NCI-H1436 treated with DMSO at 0.1 percent for 48 hours (cell line): ENCODE results near the gene GCDH.
A peak's percentile ranks its signal among the peaks of the same experiment; 100 is the strongest.

ENCODE experiments used
- DNase-seq: peaks from one replicate; lab custom pipeline; 2025; lab: John Stamatoyannopoulos, UW

GCDH gene

DNA sequence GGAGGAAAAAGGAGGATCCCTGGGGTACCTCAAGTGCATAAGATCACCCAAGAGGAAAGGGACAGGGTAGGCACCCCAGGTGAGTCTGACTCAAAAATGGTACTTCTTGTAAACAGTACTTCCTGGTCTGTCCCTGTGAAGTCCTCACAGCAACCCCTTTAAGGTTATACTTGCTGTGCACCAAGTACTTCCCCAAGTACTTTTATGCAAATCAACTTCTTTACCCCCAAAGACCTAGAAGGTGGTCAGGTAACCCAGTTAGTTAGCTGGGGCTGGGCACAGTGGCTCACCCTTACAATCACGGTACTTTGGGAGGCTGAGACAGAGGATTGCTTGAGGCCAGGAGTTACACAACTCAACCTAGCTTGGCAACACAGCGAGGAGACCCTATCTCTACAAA is 49.9 kb downstream of the GCDH start:
- DNase-seq, result no peak

GRCh38 chr19:12943437-12944044 is 52.6 kb downstream of the GCDH start:
- DNase-seq, result no peak

- no peak for DNase-seq
Measured at GRCh38 chr19:12944104-12944674, 53.2 kb downstream of the GCDH start.

DNA sequence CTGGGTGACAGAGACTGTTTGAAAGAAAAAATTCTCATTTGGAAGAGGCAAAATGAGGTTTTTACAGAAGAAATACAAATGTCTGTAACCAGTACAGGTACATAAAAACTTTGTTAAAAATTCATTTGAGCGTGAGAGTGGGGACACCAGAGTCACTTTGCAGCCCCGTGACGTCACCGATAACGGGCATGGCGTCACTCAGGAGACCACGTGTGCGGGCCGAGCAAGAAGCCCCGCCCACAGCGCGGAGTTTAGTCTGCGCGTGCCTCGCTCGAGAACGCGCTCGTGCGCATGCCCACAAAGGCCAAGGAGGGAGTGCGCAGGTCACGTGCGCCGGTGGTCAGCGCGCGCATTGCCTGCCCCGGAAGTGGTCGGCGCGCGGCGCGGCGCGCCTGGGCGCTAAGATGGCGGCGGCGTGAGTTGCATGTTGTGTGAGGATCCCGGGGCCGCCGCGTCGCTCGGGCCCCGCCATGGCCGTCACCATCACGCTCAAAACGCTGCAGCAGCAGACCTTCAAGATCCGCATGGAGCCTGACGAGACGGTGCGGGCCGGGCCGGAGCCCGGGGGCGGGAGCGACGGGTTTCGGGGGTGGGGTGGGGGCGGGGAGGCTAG is 54.6 kb downstream of the GCDH start, which contains the start of gene RAD23A:
Gene RAD23A, plus strand, starts transcription at position 384 of the 613 bp plus-strand sequence. Its CDS starts 87 bp downstream, at position 471.
- DNase-seq, result peak; percentile 80

GRCh38 chr19:12946092-12946721 is 55.2 kb downstream of the GCDH start:
- no peak for DNase-seq

GRCh38 chr19:12946731-12947496 is 56.0 kb downstream of the GCDH start:
- DNase-seq, result no peak

GRCh38 chr19:12947702-12948611 is 57.0 kb downstream of the GCDH start:
- DNase-seq, result no peak

DNA sequence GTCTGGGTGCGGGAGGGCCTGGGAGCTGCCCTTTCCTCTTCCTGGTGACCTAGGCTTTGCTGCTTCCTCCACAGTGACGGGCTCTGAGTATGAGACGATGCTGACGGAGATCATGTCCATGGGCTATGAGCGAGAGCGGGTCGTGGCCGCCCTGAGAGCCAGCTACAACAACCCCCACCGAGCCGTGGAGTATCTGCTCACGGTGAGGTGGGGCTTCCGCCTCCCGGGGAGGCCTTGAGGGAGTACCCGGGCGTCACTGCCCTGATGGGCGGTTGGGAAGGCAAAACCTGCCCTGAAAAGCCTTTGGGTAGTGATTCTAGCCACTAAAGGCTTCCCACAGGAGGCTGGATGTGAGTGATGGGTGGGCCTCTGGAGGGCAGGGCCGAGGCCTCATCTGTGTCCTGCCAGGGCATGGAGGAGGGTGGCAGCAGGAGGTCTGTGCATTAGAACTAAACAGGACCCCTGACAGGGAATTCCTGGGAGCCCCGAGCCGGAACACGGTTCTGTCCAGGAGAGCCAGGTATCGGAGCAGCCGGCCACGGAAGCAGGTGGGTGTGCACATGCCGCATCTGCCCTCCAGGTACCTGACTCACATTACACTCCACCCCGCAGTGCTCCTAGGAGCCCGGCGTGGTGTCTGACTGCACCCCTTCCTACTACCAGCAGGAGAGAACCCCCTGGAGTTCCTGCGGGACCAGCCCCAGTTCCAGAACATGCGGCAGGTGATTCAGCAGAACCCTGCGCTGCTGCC is 57.8 kb downstream of the GCDH start:
- DNase-seq, result no peak
